ENCODE data around the gene ABCA1.

DNA sequence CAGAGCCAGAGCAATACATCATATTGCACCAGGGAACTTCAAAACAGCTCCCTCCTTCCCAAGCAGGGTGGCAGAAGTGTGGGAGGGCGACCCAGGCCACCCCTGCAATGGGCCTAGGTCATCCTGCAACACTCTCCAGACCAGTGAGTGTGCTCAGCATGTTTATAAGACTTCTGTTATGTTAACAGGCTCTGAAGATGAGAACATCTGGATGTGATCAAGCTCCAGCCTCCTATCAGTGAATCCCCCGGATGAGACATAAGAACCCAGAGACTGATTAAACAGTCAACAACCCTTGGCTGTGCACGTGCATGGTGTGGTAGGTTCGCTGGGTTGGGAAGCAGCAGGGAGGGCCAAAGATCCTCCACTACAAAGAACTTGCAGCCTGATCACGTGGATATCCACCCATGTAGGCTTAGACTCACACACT is 63.3 kb downstream of the ABCA1 start:
- TF ChIP-seq, protein P1, sequence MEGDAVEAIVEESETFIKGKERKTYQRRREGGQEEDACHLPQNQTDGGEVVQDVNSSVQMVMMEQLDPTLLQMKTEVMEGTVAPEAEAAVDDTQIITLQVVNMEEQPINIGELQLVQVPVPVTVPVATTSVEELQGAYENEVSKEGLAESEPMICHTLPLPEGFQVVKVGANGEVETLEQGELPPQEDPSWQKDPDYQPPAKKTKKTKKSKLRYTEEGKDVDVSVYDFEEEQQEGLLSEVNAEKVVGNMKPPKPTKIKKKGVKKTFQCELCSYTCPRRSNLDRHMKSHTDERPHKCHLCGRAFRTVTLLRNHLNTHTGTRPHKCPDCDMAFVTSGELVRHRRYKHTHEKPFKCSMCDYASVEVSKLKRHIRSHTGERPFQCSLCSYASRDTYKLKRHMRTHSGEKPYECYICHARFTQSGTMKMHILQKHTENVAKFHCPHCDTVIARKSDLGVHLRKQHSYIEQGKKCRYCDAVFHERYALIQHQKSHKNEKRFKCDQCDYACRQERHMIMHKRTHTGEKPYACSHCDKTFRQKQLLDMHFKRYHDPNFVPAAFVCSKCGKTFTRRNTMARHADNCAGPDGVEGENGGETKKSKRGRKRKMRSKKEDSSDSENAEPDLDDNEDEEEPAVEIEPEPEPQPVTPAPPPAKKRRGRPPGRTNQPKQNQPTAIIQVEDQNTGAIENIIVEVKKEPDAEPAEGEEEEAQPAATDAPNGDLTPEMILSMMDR (conservative IDR thresholded peaks at IDR 0.05; ENCODE audit: low read length): no peak
- TF ChIP-seq EZH2phosphoT487 (IDR thresholded peaks at IDR 0.05; ENCODE audit: borderline replicate concordance, low read depth, low read length): no peak
